HG03135 (cell line): ENCODE results near the gene MOV10.

ENCODE experiments used
- ATAC-seq: cut with Tn5 transposase; IDR thresholded peaks from one replicate; pipeline ENCODE4 v1.9.1; 2021; ENCODE audit warnings: mild to moderate bottlenecking, moderate library complexity; ENCODE audit not compliant: unreplicated experiment

The MOV10 gene

GRCh38 chr1:112697781-112698201 is 23.3 kb downstream of the MOV10 start:
- no peak for ATAC-seq

- no peak for ATAC-seq
Observed at GRCh38 chr1:112698366-112699310, 24.2 kb downstream of the MOV10 start.

- no peak for ATAC-seq
Observed at GRCh38 chr1:112699425-112700144, 25.1 kb downstream of the MOV10 start.

- ATAC-seq = no peak
Observed at GRCh38 chr1:112700290-112701226, 26.1 kb downstream of the MOV10 start.

GRCh38 chr1:112701227-112702066 is 27.0 kb downstream of the MOV10 start:
- ATAC-seq = no peak

GRCh38 chr1:112702067-112702395 is 27.6 kb downstream of the MOV10 start:
- ATAC-seq = no peak

- ATAC-seq = no peak
Observed at GRCh38 chr1:112702420-112703261, 28.2 kb downstream of the MOV10 start.

- ATAC-seq = no peak
Observed at GRCh38 chr1:112703706-112704105, 29.2 kb downstream of the MOV10 start.

GRCh38 chr1:112704391-112704933 is 30.0 kb downstream of the MOV10 start:
- ATAC-seq = no peak

- peak; percentile 61 for ATAC-seq
Observed at GRCh38 chr1:112704934-112705627, 30.6 kb downstream of the MOV10 start.

GRCh38 chr1:112706505-112707220 is 32.2 kb downstream of the MOV10 start, which contains the start of gene RHOC:
Gene RHOC (minus strand): TSS chr1:112707127. CDS start chr1:112703799, 3,328 bp downstream.
- ATAC-seq = peak; percentile 56

- ATAC-seq = peak; percentile 53
Observed at GRCh38 chr1:112707221-112708001, 33.0 kb downstream of the MOV10 start.

- ATAC-seq = no peak
Observed at GRCh38 chr1:112708002-112708448, 33.6 kb downstream of the MOV10 start.

- no peak for ATAC-seq
Observed at GRCh38 chr1:112708489-112708888, 34.0 kb downstream of the MOV10 start.

GRCh38 chr1:112710159-112710558 is 35.7 kb downstream of the MOV10 start:
- no peak for ATAC-seq

- ATAC-seq = no peak
Observed at GRCh38 chr1:112710586-112710985, 36.1 kb downstream of the MOV10 start.

GRCh38 chr1:112711041-112711440 is 36.6 kb downstream of the MOV10 start:
- ATAC-seq = no peak
